ENCODE measurements around the gene NOTUM. TPM values are rescaled to one million over a fixed set of nuclear protein-coding genes. Genes with fewer than 3 reads are reported as not detected.

Gene NOTUM
- total and polyA plus RNA-seq, 7 experiments from 2014 or later: 0.35 to 0.82 TPM; not detected in 5

- POLR2A ChIA-PET: interaction anchor here (0.9 to 1.5 kb wide), 3 partner anchors 8 to 52 kb away, joined by 3 to 6 read pairs (median 5); no protein-coding TSS in a partner anchor
- intact Hi-C loops (cut with micrococcal nuclease): no loop called here
- ATAC-seq: peak; percentile 31
Measured at GRCh38 chr17:81923302-81924260, 37.4 kb downstream of the NOTUM start.

GRCh38 chr17:81922566-81923301 lies 38.3 kb downstream of the NOTUM start:
- Histone ChIP-seq H3K9me3 (ENCODE audit: control insufficient read depth in 2 of 3, low read length in 3 of 3) (no peaks in the 10 kb centered on the region), H3K27me3 (ENCODE audit: control insufficient read depth in 2 of 2, insufficient read depth in 2 of 2, low read length in 2 of 2) (no peaks in the 10 kb centered on the region), H3K36me3 (ENCODE audit: control insufficient read depth in 2 of 3, insufficient read depth in 3 of 3, low read length in 3 of 3) (peaks cover 0 to 8% (median 0%) of the 10 kb centered on the region in 3 experiments), H3K4me1 (ENCODE audit: control insufficient read depth in 2 of 2, insufficient read depth in 2 of 2, low read length in 2 of 2) (peaks cover 10 to 28% of the 10 kb centered on the region in 2 donors), H3K27ac (ENCODE audit: low read depth, low read length) (no peak overlapping the region), H3K4me3 (ENCODE audit: low read length) (no peak overlapping the region)
- intact Hi-C loops (cut with micrococcal nuclease): no loop called here
- peaks cover 0 to 4% (median 0%) of the 10 kb centered on the region in 5 donors for H3K36me3 Mint-ChIP-seq
- POLR2A ChIA-PET: interaction anchor here (0.9 kb wide), 1 partner anchor 32 kb away, joined by 3 read pairs; no protein-coding TSS in a partner anchor
- peak overlapping the region in 1 of 10 donors; percentile 35 for H3K4me3 Mint-ChIP-seq
- ATAC-seq: no peak
- H3K9me3 Mint-ChIP-seq: no peaks in the 10 kb centered on the region
- DNase-seq: no peak
- no peaks in the 10 kb centered on the region for H3K27me3 Mint-ChIP-seq
- peaks cover 9 to 49% (median 39%) of the 10 kb centered on the region in 7 donors for H3K4me1 Mint-ChIP-seq
- CTCF ChIA-PET: no interaction called here
- H3K27ac Mint-ChIP-seq: peak overlapping the region in 2 of 9 donors; percentile 76 to 80

More at GRCh38 chr17:81923302-81924260, 37.4 kb downstream of the NOTUM start:
- peaks cover 0 to 8% (median 0%) of the 10 kb centered on the region in 3 experiments for H3K36me3 ChIP-seq (ENCODE audit: control insufficient read depth in 2 of 3, insufficient read depth in 3 of 3, low read length in 3 of 3)
- H3K4me1 ChIP-seq (ENCODE audit: control insufficient read depth in 2 of 2, insufficient read depth in 2 of 2, low read length in 2 of 2): peaks cover 10 to 29% of the 10 kb centered on the region in 2 donors
- no peak overlapping the region for H3K4me3 ChIP-seq (ENCODE audit: low read length)
- peak in 1 of 9 donors; percentile 39 for DNase-seq
- H3K27ac Mint-ChIP-seq: peak overlapping the region in 4 of 9 donors; percentile 26 to 65 (median 46)
- H3K9me3 ChIP-seq (ENCODE audit: control insufficient read depth in 2 of 3, low read length in 3 of 3): no peaks in the 10 kb centered on the region
- peak overlapping the region; percentile 10 for H3K27ac ChIP-seq (ENCODE audit: low read depth, low read length)
- no peaks in the 10 kb centered on the region for H3K9me3 Mint-ChIP-seq
- peaks cover 0 to 4% (median 0%) of the 10 kb centered on the region in 5 donors for H3K36me3 Mint-ChIP-seq
- no peaks in the 10 kb centered on the region for H3K27me3 Mint-ChIP-seq
- H3K4me1 Mint-ChIP-seq: peaks cover 9 to 44% (median 32%) of the 10 kb centered on the region in 7 donors
- H3K4me3 Mint-ChIP-seq: peak overlapping the region in 5 of 10 donors; percentile 6 to 83 (median 58)
- peaks cover 0 to 4% of the 10 kb centered on the region in 2 donors for H3K27me3 ChIP-seq (ENCODE audit: control insufficient read depth in 2 of 2, insufficient read depth in 2 of 2, low read length in 2 of 2)
- CTCF ChIA-PET: no interaction called here

- ChIA-PET CTCF (no interaction called here), POLR2A (interaction anchor here (0.9 kb wide), 1 partner anchor 32 kb away, joined by 3 read pairs; no protein-coding TSS in a partner anchor)
- H3K36me3 Mint-ChIP-seq: peaks cover 0 to 4% (median 0%) of the 10 kb centered on the region in 5 donors
- ATAC-seq (no peak), DNase-seq (no peak)
- Histone ChIP-seq H3K4me3 (ENCODE audit: low read length) (no peak overlapping the region), H3K27ac (ENCODE audit: low read depth, low read length) (no peak overlapping the region), H3K36me3 (ENCODE audit: control insufficient read depth in 2 of 3, insufficient read depth in 3 of 3, low read length in 3 of 3) (peaks cover 0 to 8% (median 0%) of the 10 kb centered on the region in 3 experiments), H3K9me3 (ENCODE audit: control insufficient read depth in 2 of 3, low read length in 3 of 3) (no peaks in the 10 kb centered on the region), H3K4me1 (ENCODE audit: control insufficient read depth in 2 of 2, insufficient read depth in 2 of 2, low read length in 2 of 2) (peaks cover 13 to 31% of the 10 kb centered on the region in 2 donors), H3K27me3 (ENCODE audit: control insufficient read depth in 2 of 2, insufficient read depth in 2 of 2, low read length in 2 of 2) (no peaks in the 10 kb centered on the region)
- intact Hi-C loops (cut with micrococcal nuclease): no loop called here
- no peaks in the 10 kb centered on the region for H3K27me3 Mint-ChIP-seq
- H3K9me3 Mint-ChIP-seq: peaks cover 0 to 1% (median 0%) of the 10 kb centered on the region in 11 donors
- peaks cover 12 to 53% (median 42%) of the 10 kb centered on the region in 7 donors for H3K4me1 Mint-ChIP-seq
- no peak overlapping the region for H3K4me3 Mint-ChIP-seq
- H3K27ac Mint-ChIP-seq: no peak overlapping the region
Measured at GRCh38 chr17:81921996-81922565, 38.9 kb downstream of the NOTUM start.

- DNase-seq (no peak), ATAC-seq (no peak)
- Histone ChIP-seq H3K9me3 (ENCODE audit: control insufficient read depth in 2 of 3, low read length in 3 of 3) (no peaks in the 10 kb centered on the region), H3K4me1 (ENCODE audit: control insufficient read depth in 2 of 2, insufficient read depth in 2 of 2, low read length in 2 of 2) (peaks cover 17 to 33% of the 10 kb centered on the region in 2 donors), H3K27me3 (ENCODE audit: control insufficient read depth in 2 of 2, insufficient read depth in 2 of 2, low read length in 2 of 2) (no peaks in the 10 kb centered on the region), H3K4me3 (ENCODE audit: low read length) (no peak overlapping the region), H3K36me3 (ENCODE audit: control insufficient read depth in 2 of 3, insufficient read depth in 3 of 3, low read length in 3 of 3) (peaks cover 0 to 8% (median 0%) of the 10 kb centered on the region in 3 experiments), H3K27ac (ENCODE audit: low read depth, low read length) (no peak overlapping the region)
- ChIA-PET CTCF (no interaction called here), POLR2A (no interaction called here)
- H3K27me3 Mint-ChIP-seq: no peaks in the 10 kb centered on the region
- H3K36me3 Mint-ChIP-seq: peaks cover 0 to 4% (median 0%) of the 10 kb centered on the region in 5 donors
- peaks cover 0 to 2% (median 0%) of the 10 kb centered on the region in 11 donors for H3K9me3 Mint-ChIP-seq
- H3K4me1 Mint-ChIP-seq: peaks cover 14 to 57% (median 46%) of the 10 kb centered on the region in 7 donors
- H3K4me3 Mint-ChIP-seq: no peak overlapping the region
- H3K27ac Mint-ChIP-seq: no peak overlapping the region
- intact Hi-C loops (cut with micrococcal nuclease): no loop called here
Measured at GRCh38 chr17:81921537-81921862, 39.5 kb downstream of the NOTUM start.

GRCh38 chr17:81920612-81921536 lies 40.1 kb downstream of the NOTUM start:
- Histone ChIP-seq H3K9me3 (ENCODE audit: control insufficient read depth in 2 of 3, low read length in 3 of 3) (no peaks in the 10 kb centered on the region), H3K4me3 (ENCODE audit: low read length) (no peak overlapping the region), H3K4me1 (ENCODE audit: control insufficient read depth in 2 of 2, insufficient read depth in 2 of 2, low read length in 2 of 2) (peaks cover 20 to 27% of the 10 kb centered on the region in 2 donors), H3K36me3 (ENCODE audit: control insufficient read depth in 2 of 3, insufficient read depth in 3 of 3, low read length in 3 of 3) (peaks cover 0 to 9% (median 0%) of the 10 kb centered on the region in 3 experiments), H3K27me3 (ENCODE audit: control insufficient read depth in 2 of 2, insufficient read depth in 2 of 2, low read length in 2 of 2) (no peaks in the 10 kb centered on the region), H3K27ac (ENCODE audit: low read depth, low read length) (no peak overlapping the region)
- H3K4me3 Mint-ChIP-seq: no peak overlapping the region
- peaks cover 10 to 57% (median 43%) of the 10 kb centered on the region in 7 donors for H3K4me1 Mint-ChIP-seq
- H3K27ac Mint-ChIP-seq: peak overlapping the region in 2 of 9 donors; percentile 15 to 56
- H3K36me3 Mint-ChIP-seq: peaks cover 0 to 5% (median 0%) of the 10 kb centered on the region in 5 donors
- DNase-seq: no peak
- CTCF ChIA-PET: no interaction called here
- ATAC-seq: no peak
- peaks cover 0 to 2% (median 0%) of the 10 kb centered on the region in 11 donors for H3K9me3 Mint-ChIP-seq
- intact Hi-C loops (cut with micrococcal nuclease): no loop called here
- POLR2A ChIA-PET: no interaction called here
- no peaks in the 10 kb centered on the region for H3K27me3 Mint-ChIP-seq
